ENCODE data around the gene PAPPA2.

PAPPA2 gene

GRCh38 chr1:176869577-176869976, 406.6 kb downstream of the PAPPA2 start:
- CTCF ChIA-PET = no interaction called here
- TF ChIP-seq CTCF (conservative IDR thresholded peaks at IDR 0.05; ENCODE audit: low read depth) = no peak
- DNase-seq (ENCODE audit: low spot score) = no peak
- no peak overlapping the region for H3K27ac ChIP-seq
- POLR2A ChIA-PET (ENCODE audit: low non-redundant PET) = no interaction called here

GRCh38 chr1:176876966-176877515, 414.1 kb downstream of the PAPPA2 start:
- no peak for TF ChIP-seq CTCF (conservative IDR thresholded peaks at IDR 0.05; ENCODE audit: low read depth)
- CTCF ChIA-PET = no interaction called here
- POLR2A ChIA-PET (ENCODE audit: low non-redundant PET) = no interaction called here
- no peak for DNase-seq (ENCODE audit: low spot score)
- no peak overlapping the region for H3K27ac ChIP-seq

- no peak for TF ChIP-seq CTCF (conservative IDR thresholded peaks at IDR 0.05; ENCODE audit: low read depth)
- POLR2A ChIA-PET (ENCODE audit: low non-redundant PET) = no interaction called here
- CTCF ChIA-PET = no interaction called here
- no peak for DNase-seq (ENCODE audit: low spot score)
- H3K27ac ChIP-seq = no peak overlapping the region
Observed at GRCh38 chr1:176877557-176877956, 414.6 kb downstream of the PAPPA2 start.

GRCh38 chr1:176878750-176879536, 416.0 kb downstream of the PAPPA2 start:
- CTCF ChIA-PET = no interaction called here
- no peak for DNase-seq (ENCODE audit: low spot score)
- TF ChIP-seq CTCF (conservative IDR thresholded peaks at IDR 0.05; ENCODE audit: low read depth) = no peak
- no peak overlapping the region for H3K27ac ChIP-seq
- POLR2A ChIA-PET (ENCODE audit: low non-redundant PET) = no interaction called here

GRCh38 chr1:176879784-176880620, 417.0 kb downstream of the PAPPA2 start:
- POLR2A ChIA-PET (ENCODE audit: low non-redundant PET) = no interaction called here
- CTCF ChIA-PET = interaction anchor here (0.5 to 1.0 kb wide), 7 partner anchors 28 to 1493 kb away, joined by 3 to 4 read pairs (median 3); no protein-coding TSS in a partner anchor
- H3K27ac ChIP-seq = no peak overlapping the region
- DNase-seq (ENCODE audit: low spot score) = no peak
- TF ChIP-seq CTCF (conservative IDR thresholded peaks at IDR 0.05; ENCODE audit: low read depth) = no peak

- CTCF ChIA-PET = interaction anchor here (0.5 to 1.1 kb wide), 10 partner anchors 16 to 1494 kb away, joined by 3 to 4 read pairs (median 3); no protein-coding TSS in a partner anchor
- DNase-seq (ENCODE audit: low spot score) = peak; percentile 79
- peak; percentile 72 for TF ChIP-seq CTCF (conservative IDR thresholded peaks at IDR 0.05; ENCODE audit: low read depth)
- POLR2A ChIA-PET (ENCODE audit: low non-redundant PET) = no interaction called here
- no peak overlapping the region for H3K27ac ChIP-seq
Observed at GRCh38 chr1:176880955-176881595, 418.1 kb downstream of the PAPPA2 start.

Measured in RWPE1 (cell line).